GM18517 (cell line): ENCODE results near the gene ANLN.
"Not testable (repeated sequence)": the region's sequence is repeated elsewhere in the genome, so short reads cannot be mapped to it uniquely, and the experiment has no call there.

ENCODE experiments used
- ATAC-seq: cut with Tn5 transposase; IDR thresholded peaks from one replicate; pipeline ENCODE4 v1.9.1; 2021; ENCODE audit warnings: mild to moderate bottlenecking, moderate library complexity; ENCODE audit not compliant: unreplicated experiment

Gene ANLN

DNA sequence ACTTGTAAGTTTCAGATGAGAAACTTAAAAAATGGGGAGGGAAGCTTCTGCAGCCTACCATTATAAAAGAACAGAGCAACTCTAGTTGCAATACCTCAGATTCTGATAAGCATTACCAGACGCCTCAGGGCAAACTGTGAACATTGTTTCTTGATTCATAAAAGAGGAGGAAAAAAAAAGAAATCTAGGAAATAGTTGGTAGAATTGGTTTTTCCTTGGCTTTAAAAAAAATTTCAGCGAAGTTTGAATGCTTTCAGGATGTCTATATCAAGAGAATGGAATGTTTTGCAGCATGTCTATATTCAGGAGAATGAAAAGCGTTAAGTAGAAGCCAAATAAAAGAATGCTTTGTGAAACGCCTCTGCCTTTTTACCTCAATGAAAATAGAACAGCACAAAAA is 17.5 kb upstream of the ANLN start:
- no peak for ATAC-seq

DNA sequence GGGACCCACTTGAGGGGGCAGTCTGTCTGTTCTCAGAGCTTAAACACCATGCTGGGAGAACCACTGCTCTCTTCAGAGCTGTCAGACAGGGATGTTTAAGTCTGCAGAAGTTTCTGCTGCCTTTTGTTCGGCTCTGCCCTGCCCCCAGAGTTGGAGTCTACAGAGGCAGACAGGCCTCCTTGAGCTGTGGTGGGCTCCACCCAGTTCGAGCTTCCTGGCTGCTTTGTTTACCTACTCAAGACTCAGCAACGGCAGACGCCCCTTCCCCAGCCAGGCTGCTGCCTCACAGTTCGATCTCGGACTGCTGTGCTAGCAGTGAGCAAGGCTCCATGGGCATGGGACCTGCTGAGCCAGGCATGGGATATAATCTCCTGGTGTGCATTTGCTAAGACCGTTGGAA is 11.1 kb upstream of the ANLN start:
- ATAC-seq: not testable (repeated sequence)

DNA sequence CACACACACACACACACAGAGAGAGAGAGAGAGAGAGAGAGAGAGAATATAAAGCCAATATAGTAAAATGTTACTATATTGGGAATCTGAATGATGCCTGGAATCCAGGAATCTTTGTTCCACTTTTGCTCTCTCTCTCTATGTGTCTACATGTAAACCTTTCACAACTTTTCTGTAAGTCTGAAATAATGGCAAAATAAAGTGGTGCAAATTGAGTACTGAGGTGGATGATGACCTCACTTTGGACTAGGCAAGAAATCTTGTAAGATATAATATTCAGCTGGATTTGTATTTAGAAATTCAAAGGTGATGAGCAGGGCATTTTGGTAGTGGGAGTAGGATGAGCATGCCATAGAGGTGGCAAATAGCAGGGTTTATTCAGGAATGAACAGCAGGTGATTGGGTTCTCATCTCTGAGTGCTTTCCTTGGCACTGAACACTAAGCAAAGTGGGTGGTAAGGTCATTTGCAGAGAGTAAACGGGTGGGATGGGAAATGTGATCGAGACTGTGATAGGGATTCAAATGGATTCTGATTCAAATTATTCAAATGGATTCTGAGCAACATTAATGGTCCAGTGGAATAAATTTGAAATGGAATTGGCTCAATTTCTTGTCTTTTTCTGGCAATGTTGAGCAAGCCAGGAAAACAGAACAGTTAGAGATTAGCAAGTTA is 9.7 kb upstream of the ANLN start:
- ATAC-seq: no peak

DNA sequence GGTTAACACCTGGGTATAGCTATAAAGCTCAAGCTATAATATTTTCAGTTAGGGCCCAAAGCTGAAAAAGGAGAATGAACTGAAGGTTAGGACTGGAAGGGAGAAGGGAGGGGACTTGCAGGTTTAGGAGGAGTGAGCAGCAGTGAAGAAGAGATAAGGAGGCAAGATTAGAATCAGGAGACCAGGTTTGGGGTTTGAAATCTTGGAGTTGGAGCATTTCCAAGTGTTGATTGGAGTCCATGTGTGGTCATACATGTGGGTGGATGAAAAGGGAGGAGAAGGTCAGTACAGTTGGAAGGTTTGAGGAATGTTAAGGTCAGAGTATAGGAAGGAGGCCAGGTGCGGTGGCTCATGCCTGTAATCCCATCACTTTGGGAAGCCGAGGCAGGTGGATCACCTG is 8.6 kb upstream of the ANLN start:
- ATAC-seq: no peak

DNA sequence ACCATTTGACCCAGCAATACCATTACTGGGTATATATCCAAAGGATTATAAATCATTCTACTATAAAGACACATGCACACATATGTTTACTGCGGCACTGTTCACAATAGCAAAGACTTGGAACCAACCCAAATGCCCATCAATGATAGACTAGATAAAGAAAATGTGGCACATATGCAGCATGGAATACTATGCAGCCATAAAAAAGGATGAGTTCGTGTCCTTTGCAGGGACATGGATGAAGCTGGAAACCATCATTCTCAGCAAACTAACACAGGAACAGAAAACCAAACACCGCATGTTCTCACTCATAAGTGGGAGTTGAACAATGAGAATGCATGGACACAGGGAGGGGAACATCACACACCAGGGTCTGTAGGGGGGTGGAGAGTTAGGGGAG is 6.4 kb upstream of the ANLN start:
- not testable (repeated sequence) for ATAC-seq

DNA sequence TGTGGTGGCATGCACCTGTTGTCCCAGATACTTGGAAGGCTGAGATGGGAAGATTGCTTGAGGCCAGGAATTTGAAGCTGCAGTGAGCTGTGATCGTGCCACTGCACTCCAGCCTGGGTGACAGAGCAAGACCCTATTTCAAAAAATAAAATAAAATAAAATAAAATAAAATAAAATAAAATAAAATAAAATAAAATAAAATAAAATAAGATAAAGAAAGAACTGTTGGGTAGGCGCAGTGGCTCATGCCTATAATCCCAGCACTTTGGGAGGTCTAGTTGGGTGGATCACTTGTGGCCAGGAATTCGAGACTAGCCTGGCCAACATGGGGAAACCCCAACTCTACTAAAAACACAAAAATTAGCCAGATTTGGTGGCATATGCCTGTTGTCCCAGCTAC is 4.0 kb upstream of the ANLN start:
- not testable (repeated sequence) for ATAC-seq

DNA sequence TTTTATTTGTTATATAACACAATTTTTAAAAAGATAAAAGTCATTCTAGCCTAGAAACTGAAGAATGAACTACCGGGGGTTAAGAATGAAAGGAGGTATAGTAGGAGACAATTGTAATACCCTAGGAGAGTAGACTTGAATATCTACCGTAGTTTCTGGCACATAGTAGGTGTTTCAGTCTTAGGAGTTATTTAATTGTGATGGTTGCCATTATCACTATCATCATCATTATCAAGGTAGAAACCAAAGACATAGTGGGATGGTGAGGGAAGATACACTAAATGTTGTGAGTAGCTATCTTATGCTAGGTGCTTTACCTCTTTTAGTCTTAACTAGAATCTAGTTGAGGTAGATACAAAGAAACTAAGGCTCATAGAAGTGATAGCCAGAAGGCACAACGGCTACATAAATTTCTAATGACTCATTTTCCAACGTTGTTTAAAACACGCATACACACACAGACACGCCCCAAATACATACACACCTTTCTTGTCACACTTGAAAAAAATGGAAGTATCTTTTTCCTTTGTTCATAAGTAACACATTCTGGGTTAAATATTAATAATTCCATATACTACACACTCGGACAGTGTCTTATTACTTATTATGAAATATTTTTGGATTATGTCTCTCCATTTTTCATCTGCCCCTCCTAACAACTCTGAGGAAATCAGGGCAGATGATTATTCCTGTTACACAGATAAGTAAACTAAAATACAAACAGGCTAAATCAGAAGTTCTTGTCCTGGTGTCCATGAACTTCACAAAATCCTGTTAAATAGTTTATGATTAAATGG is 2.0 kb upstream of the ANLN start:
- no peak for ATAC-seq

DNA sequence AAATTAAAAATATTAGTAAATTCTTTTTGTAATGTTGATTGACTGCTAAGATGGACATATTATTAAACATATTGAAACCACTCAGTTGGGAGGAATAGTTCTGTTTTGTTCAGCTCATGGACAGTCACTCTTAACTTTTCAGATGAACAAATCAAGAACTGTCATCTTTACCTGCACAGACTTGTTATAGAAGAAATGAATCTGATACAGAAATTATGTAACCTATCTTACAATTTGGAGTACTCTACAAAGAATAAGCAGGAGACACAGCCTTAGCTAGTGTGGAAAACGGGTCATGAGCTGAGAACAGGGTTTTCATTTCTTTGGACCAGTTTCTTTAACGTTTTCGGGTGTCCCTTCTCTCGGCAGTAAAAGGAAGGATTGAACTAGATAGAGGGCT is 1.2 kb upstream of the ANLN start:
- no peak for ATAC-seq

DNA sequence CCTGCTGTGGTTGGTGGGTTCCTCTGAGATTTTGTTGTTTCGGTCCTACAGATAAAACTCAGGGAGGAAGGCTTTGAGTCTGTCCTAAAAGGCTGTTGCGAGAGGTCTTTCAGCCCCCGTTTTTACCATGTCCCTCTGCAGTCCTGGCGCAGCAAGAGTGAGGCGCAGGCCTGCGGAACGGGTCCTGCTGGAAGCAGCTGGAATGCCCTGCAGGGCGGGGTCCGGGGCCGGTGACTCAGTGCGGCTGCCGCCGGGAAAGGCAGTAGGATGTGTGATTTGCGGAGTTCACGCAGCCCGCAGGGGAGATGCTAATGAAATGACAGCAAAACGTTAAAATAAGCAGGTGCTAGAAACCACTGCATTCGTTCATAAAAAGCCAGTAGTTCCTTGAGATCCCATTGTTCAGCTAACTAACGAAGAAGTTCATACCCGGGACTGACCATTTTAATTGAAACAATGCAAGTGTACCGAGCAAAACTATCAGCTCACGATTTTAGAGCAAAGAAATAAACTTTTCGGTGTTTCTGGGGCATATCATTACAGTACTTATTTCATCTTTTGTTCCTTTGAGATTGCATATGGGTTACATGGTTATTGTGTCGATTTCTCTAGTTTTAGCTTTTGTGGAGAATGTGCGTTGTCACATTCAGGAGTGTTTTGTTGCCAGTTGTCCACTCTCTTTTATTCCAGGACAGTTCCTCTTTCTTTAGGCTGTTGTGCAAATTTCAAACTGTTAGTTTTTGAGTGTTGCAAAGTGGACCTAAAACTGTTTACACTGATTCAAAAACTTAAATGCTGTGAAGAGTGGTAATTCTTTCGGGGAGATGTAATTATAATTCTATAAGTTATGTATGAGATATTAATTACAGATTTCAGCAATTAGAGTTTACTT is 783 bp downstream of the ANLN start:
- ATAC-seq: peak; percentile 29

DNA sequence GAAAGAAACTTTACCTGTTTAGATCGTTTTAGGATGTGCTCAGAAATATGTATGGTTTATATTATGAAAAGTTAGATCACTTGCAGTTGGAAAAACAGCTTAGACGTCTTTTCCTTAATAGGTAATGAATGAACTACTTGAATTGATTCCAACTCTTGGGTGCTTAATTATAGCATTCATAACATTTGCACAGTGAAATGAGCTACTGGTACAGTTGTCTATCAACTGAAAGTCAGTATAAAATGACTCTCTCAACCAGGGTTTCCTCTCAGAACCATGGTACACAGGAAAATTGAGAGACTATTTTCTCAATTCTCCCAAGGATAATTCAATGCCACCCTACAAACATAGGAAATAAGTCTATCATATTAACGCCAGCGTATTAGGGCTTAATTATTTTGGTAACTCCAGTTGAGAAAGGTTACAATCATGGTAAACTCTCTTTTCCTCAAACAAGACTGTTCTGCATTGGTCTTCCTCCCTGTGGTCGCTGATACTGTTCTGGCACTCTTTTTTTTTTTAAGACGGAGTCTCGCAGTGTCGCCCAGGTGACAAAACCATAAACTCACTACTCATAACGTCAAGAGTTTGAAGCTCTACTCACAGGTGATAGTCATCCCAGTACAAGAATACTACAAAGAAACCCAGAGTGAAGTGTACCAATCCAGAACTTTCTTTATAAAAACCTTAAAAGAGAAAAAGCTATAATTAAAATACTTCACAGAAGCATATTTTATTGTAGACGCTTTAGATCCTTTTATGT is 2.0 kb downstream of the ANLN start:
- peak; percentile 45 for ATAC-seq

DNA sequence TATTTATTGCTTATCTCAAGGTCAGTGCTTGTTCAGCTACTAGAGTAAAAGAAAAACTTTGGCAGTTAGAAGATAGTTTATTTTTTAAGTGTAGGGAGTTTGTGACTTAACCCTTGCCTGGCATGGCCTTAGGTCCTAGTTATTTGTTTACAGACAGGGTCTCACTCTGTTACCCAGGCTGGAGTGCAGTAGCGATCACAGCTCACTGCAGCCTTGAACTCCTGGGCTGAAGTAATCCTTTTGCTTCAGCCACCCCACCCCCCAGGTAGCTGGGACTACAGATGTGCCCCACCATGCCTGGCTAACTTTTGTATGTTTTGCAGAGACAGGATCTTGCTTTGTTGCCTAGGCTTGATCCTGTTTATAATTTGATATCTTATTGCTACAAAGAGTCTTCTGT is 4.2 kb downstream of the ANLN start:
- no peak for ATAC-seq

DNA sequence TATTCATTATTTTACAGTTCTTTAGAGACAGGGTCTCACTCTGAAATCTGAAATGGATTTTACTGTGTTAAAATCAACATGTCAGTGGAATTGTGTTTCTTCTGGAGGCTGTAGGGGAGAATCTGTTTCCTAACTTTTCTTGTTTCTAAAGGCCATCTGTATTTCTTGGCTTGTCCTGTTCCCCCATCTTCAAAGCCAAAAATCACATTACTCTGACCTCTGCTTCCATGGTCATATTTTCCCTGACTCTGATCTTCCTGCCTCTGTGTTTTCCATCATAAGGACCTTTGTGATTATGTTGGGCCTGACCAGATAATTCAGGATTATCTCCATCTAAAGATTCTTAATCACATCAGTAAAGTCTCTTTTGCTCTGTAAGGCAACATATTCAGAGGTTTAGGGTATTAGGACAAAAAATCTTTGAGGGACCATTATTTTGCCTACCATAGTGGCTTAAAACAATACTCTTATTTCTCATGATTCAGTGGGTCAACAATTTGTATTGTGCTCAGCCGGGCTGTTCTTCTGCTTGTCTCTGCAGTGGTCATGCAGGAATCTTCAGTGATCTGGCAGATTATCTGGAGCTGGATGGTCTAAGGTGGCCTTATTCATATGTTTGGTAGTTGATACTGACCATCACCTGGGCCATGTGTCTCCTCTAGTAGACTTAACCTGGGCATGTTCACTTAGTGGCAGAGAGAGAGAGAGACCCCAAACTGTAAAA is 5.7 kb downstream of the ANLN start:
- ATAC-seq: no peak

DNA sequence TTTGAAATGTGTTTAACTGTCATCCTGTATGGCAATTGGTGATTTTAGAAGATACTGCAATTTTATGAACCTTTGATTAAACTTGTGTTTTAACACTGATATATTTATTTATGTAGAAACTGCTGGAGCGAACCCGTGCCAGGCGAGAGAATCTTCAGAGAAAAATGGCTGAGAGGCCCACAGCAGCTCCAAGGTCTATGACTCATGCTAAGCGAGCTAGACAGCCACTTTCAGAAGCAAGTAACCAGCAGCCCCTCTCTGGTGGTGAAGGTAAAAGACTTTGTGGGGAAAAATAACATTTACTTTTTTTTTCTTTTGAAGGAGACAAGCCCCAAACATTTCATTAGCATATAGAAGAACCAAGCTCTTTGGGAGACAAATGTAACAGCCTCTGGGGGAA is 6.5 kb downstream of the ANLN start:
- no peak for ATAC-seq

DNA sequence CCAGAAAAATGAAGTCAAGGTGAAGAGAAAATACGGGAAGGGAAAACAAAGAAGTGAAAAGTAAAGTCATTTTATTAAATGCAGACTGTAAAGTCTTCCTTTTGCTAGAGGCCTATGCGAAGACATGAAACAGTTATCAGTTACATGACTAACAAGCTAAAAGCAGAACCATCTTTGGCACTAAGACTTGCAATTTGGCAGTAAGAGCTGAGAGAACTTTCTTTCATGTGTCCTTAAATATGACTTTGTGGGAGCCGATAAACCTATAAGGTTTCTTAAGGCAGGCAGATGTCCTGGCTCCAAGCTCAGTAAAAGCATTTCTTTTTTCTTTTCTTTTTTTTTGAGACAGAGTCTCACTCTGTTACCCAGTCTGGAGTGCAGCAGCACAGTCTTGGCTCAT is 10.4 kb downstream of the ANLN start:
- no peak for ATAC-seq

DNA sequence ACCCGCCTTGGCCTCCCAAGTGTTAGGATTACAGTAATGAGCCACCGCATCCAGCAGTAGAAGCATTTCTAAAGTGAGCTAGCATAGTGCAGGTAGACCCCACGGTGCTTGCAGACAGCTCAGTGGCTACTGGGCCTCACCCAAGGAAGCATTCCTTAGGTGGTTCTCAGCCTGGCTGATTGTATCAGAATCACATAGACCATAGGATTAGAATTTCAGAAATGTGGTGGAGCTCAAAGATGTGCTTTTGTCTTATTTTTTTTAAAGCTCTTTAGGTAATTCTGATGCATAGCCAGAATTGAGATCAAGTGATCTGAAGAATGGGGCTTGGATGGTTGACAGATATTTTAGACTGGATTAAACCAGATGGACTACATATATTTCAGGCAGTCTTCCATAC is 10.9 kb downstream of the ANLN start:
- no peak for ATAC-seq

DNA sequence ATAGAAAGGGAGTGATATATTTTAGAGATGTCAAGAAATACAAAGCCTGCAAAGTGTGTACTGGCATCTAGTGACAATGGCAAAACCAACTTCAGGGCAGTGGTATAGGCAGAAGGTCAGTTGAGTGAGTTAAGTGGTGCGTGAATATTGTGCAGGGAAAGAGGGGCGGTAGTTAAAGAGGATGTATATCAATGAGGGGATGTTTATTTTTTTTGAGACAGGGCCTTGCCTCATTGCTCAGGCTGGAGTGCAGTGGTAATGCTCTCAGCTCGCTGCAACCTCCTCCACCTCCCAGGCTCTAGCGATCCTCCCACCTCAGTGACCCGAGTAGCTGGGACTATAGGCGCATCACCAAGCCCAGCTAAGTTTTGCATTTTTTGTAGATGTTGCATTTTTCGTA is 13.8 kb downstream of the ANLN start:
- no peak for ATAC-seq

DNA sequence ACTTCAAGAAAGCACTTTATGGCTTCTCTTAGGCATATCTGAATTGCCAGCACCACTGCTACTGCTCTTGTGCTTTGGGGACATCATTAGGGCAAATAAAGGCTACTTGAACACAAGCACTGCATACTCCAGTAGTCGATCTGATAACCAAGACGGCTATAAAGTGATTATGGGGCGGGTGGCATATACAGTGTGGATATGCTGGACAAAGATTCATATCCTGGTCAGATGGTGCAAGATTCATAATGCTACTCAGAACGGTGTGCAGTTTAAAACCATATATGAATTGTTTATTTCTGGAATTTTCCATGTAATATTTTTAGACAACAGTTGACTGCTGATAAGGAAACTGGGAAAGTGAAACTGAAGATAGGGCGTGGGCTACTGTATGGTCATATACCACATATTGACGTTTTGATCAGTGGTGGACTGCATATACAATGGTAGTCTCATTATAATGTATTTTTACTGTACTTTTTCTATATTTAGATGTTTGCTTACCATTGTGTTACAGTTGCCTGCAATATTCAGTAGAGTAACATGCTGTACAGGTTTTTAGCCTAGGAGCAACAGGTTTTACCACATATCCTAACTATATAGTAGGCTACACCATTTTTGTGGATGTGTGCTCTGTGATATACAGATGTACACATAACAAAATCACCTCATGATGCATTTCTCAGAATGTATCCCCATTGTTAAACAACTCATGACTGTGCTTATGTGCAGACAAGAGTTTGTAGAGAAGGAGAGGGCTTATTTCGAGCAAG is 15.2 kb downstream of the ANLN start:
- ATAC-seq: no peak

DNA sequence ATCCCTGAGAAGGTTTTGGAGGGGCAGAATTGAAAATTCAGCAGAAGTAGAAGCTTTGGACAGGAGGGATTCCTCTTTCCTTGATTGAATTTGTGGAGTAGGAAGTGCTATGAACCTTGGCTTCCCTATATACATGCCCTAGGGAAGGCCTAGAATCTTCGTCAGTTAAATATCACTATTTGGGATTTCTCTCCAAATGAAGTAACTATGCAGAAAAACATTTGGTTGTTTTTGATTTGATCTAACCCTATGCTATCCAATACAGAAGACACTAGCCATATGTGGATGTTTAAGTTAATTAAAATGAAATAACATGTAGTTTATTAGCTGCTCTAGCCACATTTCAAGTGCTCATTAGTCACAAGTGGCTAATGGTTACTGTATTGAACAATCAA is 15.7 kb downstream of the ANLN start:
- ATAC-seq: no peak

DNA sequence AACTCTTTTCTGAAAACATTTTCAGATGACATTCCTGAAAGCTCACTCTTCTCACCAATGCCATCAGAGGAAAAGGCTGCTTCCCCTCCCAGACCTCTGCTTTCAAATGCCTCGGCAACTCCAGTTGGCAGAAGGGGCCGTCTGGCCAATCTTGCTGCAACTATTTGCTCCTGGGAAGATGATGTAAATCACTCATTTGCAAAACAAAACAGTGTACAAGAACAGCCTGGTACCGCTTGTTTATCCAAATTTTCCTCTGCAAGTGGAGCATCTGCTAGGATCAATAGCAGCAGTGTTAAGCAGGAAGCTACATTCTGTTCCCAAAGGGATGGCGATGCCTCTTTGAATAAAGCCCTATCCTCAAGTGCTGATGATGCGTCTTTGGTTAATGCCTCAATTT is 16.5 kb downstream of the ANLN start:
- ATAC-seq: no peak
